Measurements from ENCODE around the gene SF3A2. TPM values are rescaled to one million over a fixed set of nuclear protein-coding genes. Genes with fewer than 3 reads are reported as not detected.

The SF3A2 gene
- total RNA-seq, 2 experiments from 2014 or later, result 123 to 134 TPM

DNA sequence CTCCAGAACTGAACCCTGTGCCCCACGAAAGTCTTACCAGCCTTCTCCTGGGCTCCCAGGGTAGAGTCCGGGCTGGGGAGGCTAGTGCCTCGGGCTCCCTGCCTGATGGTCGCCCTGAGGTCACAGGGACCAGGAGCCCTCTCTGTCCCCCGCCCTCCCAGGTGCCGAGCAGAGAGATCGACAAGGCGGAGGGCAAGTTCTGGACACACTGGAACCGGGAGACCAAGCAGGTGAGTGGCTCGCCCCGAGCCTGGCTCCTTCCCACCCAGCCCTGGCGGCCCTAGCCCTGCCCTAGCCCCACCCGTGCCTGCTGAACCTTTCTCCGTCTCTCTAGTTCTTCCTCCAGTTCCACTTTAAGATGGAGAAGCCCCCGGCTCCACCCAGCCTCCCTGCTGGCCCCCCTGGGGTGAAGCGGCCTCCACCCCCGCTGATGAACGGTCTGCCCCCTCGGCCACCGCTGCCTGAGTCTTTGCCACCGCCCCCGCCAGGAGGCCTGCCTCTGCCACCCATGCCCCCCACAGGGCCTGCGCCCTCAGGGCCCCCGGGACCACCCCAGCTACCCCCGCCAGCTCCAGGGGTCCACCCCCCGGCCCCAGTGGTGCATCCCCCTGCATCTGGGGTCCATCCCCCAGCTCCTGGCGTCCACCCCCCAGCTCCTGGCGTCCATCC lies 10.9 kb downstream of the SF3A2 start:
- Mint-ChIP-seq H3K9me3 (no peaks in the 10 kb centered on the region), H3K4me3 (no peak overlapping the region), H3K27ac (no peak overlapping the region), H3K4me1 (ENCODE audit: low read depth) (peaks cover 7% of the 10 kb centered on the region), H3K36me3 (peaks cover 22% of the 10 kb centered on the region), H3K27me3 (peaks cover 7% of the 10 kb centered on the region)
- no peak for DNase-seq
- POLR2A ChIA-PET, result no interaction called here
- intact Hi-C loops (cut with micrococcal nuclease), result no loop called here
- CTCF ChIA-PET, result no interaction called here

- Mint-ChIP-seq H3K4me1 (ENCODE audit: low read depth) (peaks cover 9% of the 10 kb centered on the region), H3K4me3 (no peak overlapping the region), H3K27me3 (peaks cover 10% of the 10 kb centered on the region), H3K36me3 (peaks cover 18% of the 10 kb centered on the region), H3K27ac (no peak overlapping the region), H3K9me3 (no peaks in the 10 kb centered on the region)
- ChIA-PET POLR2A (no interaction called here), CTCF (no interaction called here)
- DNase-seq, result no peak
- intact Hi-C loops (cut with micrococcal nuclease), result no loop called here
These were observed 11.7 kb downstream of the SF3A2 start for GRCh38 chr19:2248136-2249009.

DNA sequence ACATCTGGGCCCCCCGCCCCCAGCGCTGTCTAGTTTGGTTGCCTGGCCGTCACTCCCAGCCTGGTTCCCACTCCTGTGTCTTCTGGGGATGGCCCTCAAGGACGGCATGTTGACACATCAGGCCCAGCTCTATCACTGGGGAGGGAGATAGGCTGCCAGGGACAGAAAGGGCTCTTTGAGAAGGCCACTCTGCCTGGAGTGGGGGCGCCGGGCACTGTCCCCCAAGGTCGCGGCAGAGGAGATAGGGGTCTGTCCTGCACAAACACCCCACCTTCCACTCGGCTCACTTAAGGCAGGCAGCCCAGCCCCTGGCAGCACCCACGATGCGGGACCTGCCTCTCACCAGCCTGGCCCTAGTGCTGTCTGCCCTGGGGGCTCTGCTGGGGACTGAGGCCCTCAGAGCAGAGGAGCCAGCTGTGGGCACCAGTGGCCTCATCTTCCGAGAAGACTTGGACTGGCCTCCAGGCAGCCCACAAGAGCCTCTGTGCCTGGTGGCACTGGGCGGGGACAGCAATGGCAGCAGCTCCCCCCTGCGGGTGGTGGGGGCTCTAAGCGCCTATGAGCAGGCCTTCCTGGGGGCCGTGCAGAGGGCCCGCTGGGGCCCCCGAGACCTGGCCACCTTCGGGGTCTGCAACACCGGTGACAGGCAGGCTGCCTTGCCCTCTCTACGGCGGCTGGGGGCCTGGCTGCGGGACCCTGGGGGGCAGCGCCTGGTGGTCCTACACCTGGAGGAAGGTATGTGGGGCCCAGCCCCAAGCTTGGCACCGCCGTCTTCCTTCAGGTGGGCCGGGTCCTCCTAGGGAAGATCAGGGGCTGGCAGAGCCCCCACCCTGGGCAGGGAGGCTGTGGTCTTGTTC lies 12.6 kb downstream of the SF3A2 start, which contains the start of gene AMH:
TSS of gene AMH (plus strand) at position 314 of the 857 bp plus-strand sequence. CDS start at position 324, 10 bp downstream.
- POLR2A ChIA-PET, result interaction anchor here (1.4 kb wide), 1 partner anchor 21 kb away, joined by 4 read pairs; no protein-coding TSS in a partner anchor
- H3K4me3 Mint-ChIP-seq, result no peak within 1 kb of the TSS
- H3K27ac Mint-ChIP-seq, result no peak within 1 kb of the TSS
- peaks cover 15% of the 10 kb centered on the region for H3K27me3 Mint-ChIP-seq
- H3K9me3 Mint-ChIP-seq, result no peaks in the 10 kb centered on the region
- peaks cover 16% of the 10 kb centered on the region for H3K36me3 Mint-ChIP-seq
- CTCF ChIA-PET, result interaction anchor here (1.3 to 1.5 kb wide), 2 partner anchors 12 to 13 kb away, joined by 3 to 6 read pairs; no protein-coding TSS in a partner anchor
- peaks cover 14% of the 10 kb centered on the region for H3K4me1 Mint-ChIP-seq (ENCODE audit: low read depth)
- intact Hi-C loops (cut with micrococcal nuclease), result no loop called here
- DNase-seq, result no peak

DNA sequence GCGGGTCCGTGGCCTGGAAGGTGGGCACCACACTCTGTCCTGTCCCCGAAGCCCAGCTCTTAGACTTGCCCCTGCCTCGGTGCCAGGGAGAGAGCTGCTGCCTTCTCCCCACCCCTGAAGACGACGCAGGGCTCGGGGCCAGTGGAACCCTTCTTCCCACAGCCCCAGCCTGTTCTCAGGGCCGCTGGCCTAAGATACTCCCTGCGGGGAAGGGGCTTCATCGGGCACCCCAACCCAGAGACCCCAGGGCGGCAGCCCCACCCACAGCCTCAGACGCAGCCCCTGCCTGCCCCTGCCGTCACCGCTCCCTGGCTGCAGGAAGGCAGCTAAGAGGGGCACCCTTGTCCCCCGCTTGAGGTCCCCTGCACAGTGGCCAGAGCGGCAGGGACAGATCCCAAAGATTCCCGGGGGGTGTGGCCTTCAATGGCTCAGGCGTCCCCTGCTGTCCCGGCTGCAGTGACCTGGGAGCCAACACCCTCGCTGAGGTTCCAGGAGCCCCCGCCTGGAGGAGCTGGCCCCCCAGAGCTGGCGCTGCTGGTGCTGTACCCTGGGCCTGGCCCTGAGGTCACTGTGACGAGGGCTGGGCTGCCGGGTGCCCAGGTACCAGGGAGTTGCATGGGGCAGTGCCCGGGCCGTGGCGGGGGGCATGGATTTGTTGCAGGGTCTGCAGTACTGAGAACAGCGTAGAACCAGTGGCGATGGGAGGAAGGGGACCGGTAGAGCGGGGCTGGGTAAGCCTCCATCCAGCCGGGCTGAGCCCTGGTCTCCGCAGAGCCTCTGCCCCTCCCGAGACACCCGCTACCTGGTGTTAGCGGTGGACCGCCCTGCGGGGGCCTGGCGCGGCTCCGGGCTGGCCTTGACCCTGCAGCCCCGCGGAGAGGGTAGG lies 13.5 kb downstream of the SF3A2 start:
- H3K27me3 Mint-ChIP-seq, result peaks cover 15% of the 10 kb centered on the region
- POLR2A ChIA-PET, result interaction anchor here (0.5 to 1.4 kb wide), 3 partner anchors 10 to 68 kb away, joined by 3 to 4 read pairs (median 4); no protein-coding TSS in a partner anchor
- no peak for DNase-seq
- CTCF ChIA-PET, result interaction anchor here (0.7 to 1.5 kb wide), 3 partner anchors 11 to 94 kb away, joined by 3 to 6 read pairs (median 3); no protein-coding TSS in a partner anchor
- no peak overlapping the region for H3K4me3 Mint-ChIP-seq
- H3K4me1 Mint-ChIP-seq (ENCODE audit: low read depth), result peaks cover 14% of the 10 kb centered on the region
- intact Hi-C loops (cut with micrococcal nuclease), result no loop called here
- H3K27ac Mint-ChIP-seq, result no peak overlapping the region
- H3K36me3 Mint-ChIP-seq, result peaks cover 10% of the 10 kb centered on the region
- no peaks in the 10 kb centered on the region for H3K9me3 Mint-ChIP-seq

GRCh38 chr19:2250766-2251105 lies 14.1 kb downstream of the SF3A2 start:
- intact Hi-C loops (cut with micrococcal nuclease), result no loop called here
- H3K36me3 Mint-ChIP-seq, result peaks cover 7% of the 10 kb centered on the region
- peaks cover 14% of the 10 kb centered on the region for H3K4me1 Mint-ChIP-seq (ENCODE audit: low read depth)
- ChIA-PET CTCF (interaction anchor here (0.7 to 1.5 kb wide), 4 partner anchors 9 to 95 kb away, joined by 3 to 6 read pairs (median 3); no protein-coding TSS in a partner anchor), POLR2A (interaction anchor here (0.5 to 1.4 kb wide), 6 partner anchors 9 to 69 kb away, joined by 3 to 5 read pairs (median 4); no protein-coding TSS in a partner anchor)
- no peaks in the 10 kb centered on the region for H3K9me3 Mint-ChIP-seq
- no peak overlapping the region for H3K27ac Mint-ChIP-seq
- no peak overlapping the region for H3K4me3 Mint-ChIP-seq
- DNase-seq, result no peak
- H3K27me3 Mint-ChIP-seq, result peaks cover 15% of the 10 kb centered on the region

- DNase-seq, result peak; percentile 17
- Mint-ChIP-seq H3K27ac (no peak overlapping the region), H3K27me3 (peaks cover 15% of the 10 kb centered on the region), H3K36me3 (peaks cover 5% of the 10 kb centered on the region), H3K9me3 (no peaks in the 10 kb centered on the region), H3K4me3 (peak overlapping the region; percentile 29), H3K4me1 (ENCODE audit: low read depth) (peaks cover 14% of the 10 kb centered on the region)
- CTCF ChIA-PET, result interaction anchor here (1.0 to 1.3 kb wide), 4 partner anchors 8 to 13 kb away, joined by 3 to 6 read pairs (median 3); no protein-coding TSS in a partner anchor
- intact Hi-C loops (cut with micrococcal nuclease), result no loop called here
- POLR2A ChIA-PET, result interaction anchor here (0.6 to 1.4 kb wide), 5 partner anchors 9 to 22 kb away, joined by 3 to 5 read pairs (median 3); no protein-coding TSS in a partner anchor
These were observed 14.8 kb downstream of the SF3A2 start for GRCh38 chr19:2251106-2252054.

DNA sequence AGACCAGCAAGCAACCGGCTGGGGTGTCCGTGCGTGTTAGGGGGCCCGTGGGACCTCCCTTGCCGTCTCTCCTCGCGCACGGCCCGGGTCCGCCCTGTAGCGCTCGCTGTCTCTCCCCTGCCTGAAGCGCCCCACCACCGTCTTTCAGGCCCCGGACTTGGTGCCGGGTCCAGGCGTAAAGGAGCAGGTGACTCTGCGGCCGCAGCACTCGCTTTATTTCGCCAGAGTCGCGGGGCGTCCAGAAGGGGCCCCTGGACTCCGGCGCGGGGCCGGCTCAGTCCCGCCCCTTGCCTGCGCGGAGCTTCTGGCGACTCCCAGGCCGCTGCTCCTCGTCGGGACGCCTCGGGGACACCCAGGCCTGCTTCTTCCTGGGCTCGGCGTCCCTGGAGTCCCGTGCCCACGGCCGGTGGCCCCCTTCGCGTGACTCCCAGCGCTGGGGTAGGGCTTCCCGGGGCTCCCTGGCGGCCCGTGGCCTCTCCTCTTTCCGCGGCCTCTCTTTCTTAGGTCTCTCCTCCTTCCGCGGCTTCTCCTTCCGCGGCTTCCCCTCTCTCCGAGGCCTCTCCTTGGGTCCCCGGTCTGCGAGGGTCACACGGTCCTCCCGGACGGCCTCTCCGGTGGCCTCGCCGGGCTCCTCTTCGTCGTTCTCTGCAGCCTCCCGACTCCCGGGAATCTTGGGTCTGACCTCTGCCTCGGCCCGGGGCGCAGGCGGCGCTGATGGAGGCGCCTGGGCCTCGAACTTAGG lies 15.6 kb downstream of the SF3A2 start:
- H3K9me3 Mint-ChIP-seq, result no peaks in the 10 kb centered on the region
- POLR2A ChIA-PET, result interaction anchor here (0.6 to 1.4 kb wide), 2 partner anchors 8 to 18 kb away, joined by 3 to 5 read pairs; no protein-coding TSS in a partner anchor
- intact Hi-C loops (cut with micrococcal nuclease), result no loop called here
- H3K4me3 Mint-ChIP-seq, result peak overlapping the region; percentile 46
- CTCF ChIA-PET, result interaction anchor here (1.1 to 1.9 kb wide), 3 partner anchors 9 to 22 kb away, joined by 3 to 8 read pairs (median 6); no protein-coding TSS in a partner anchor
- H3K36me3 Mint-ChIP-seq, result no peaks in the 10 kb centered on the region
- peak; percentile 19 for DNase-seq
- H3K27ac Mint-ChIP-seq, result no peak overlapping the region
- H3K4me1 Mint-ChIP-seq (ENCODE audit: low read depth), result peaks cover 17% of the 10 kb centered on the region
- H3K27me3 Mint-ChIP-seq, result peaks cover 15% of the 10 kb centered on the region

DNA sequence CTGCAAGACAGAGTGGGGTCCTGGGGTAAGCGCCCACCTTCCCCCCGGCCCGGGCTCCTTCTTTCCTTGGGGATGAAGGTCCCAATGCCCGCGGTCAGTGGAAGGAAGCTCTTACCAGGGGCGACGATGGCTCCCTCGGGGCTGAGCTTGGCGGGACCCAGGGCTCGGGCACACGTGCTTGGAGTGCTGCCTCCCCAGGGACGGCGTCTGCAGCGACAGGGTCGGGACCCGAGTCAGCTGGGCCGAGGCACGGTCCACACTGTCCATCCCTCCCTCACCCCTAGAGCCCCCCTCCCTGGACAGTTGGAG lies 16.1 kb downstream of the SF3A2 start:
- Mint-ChIP-seq H3K4me3 (peak overlapping the region; percentile 46), H3K9me3 (no peaks in the 10 kb centered on the region), H3K36me3 (no peaks in the 10 kb centered on the region), H3K4me1 (ENCODE audit: low read depth) (peaks cover 19% of the 10 kb centered on the region), H3K27ac (no peak overlapping the region), H3K27me3 (peaks cover 15% of the 10 kb centered on the region)
- intact Hi-C loops (cut with micrococcal nuclease), result no loop called here
- ChIA-PET CTCF (interaction anchor here (1.7 to 1.9 kb wide), 2 partner anchors 9 to 21 kb away, joined by 8 to 10 read pairs; no protein-coding TSS in a partner anchor), POLR2A (interaction anchor here (1.7 kb wide), 1 partner anchor 18 kb away, joined by 8 read pairs; no protein-coding TSS in a partner anchor)
- no peak for DNase-seq
